Right renal pelvis (tissue), 4 donors: ENCODE measurements around the gene CCDC80. TPM values are rescaled to one million over a fixed set of nuclear protein-coding genes. Genes with fewer than 3 reads are reported as not detected.

ENCODE experiments used
- DNase-seq, 4 donors: peaks; one replicate each; pipeline ENCODE4 v3.0.0-alpha.2; 2013; ENCODE audit warnings: low read depth in 4 of 4, low spot score in 3 of 4, missing footprints in 1 of 4
- polyA plus RNA-seq, 4 donors: library from polyadenylated mRNA; unstranded; fragments of 120-200 nt; gene quantifications; one replicate each; pipeline ENCODE4 v1.2.1, GENCODE V29; 2013; ENCODE audit not compliant: insufficient read length in 4 of 4

The CCDC80 gene
- polyA plus RNA-seq, 4 donors, result 84.8 to 112 (median 99.0) TPM

GRCh38 chr3:112637700-112638099 lies 3.2 kb downstream of the CCDC80 start:
- no peak for DNase-seq

GRCh38 chr3:112635674-112636073 lies 5.3 kb downstream of the CCDC80 start:
- DNase-seq, result peak in 1 of 4 donors; percentile 61

DNA sequence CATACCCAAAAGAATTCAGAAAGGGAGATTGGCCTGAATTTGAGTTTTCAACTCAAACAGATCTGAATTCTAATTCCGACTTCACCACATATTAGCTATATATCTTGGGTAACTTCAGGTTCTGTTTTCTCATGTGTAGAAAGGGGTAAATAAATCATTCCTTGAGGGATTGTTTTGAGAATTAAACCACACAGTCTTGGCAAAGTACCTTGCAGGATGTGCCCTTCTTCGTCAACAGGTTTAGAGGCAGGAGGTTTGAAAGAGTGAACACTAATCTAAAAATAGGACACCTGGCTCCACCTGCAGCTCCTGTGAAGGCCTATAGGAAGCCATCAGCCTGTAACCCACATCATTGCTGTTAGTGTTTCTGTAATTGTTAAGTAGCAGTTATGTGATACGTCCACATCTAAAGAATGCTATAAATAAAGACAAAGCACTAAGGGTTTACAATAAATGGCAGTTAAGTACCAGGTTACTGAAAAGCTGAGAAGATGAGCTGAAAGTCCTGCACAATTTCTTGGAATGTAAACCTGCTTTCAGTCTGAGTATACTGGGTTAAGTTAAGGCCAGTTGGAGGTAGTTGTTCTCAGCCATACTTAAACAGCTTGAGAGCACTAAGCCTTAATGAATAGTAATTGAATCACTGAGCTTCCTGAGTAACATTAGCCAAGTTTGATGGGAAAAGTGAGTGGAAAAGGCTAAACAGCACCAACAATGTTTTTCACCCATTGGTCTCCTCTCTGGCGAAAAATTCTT lies 6.0 kb downstream of the CCDC80 start:
- DNase-seq, result no peak

GRCh38 chr3:112633757-112634156 lies 7.2 kb downstream of the CCDC80 start:
- peak in 2 of 4 donors; percentile 67 to 81 for DNase-seq

GRCh38 chr3:112633191-112633590 lies 7.8 kb downstream of the CCDC80 start:
- DNase-seq, result no peak

DNA sequence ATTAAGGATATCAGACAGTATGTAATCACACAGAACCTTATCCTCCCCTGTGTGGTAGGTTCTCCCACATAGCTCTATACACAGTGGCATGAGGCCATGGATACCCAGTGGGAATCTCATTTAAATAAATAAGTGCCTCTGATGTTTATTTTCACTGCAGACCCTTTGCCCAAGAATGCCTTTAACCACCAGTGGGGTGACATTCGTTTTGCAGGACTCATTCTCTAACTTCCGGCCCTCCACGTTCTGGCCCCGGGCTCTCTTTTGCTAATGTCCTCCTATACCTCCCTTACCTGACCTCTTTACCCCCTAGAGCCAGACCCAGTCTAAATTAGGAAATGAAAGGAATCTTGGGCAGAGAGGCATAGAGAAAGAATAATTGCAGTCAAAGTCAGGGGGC lies 8.3 kb downstream of the CCDC80 start:
- DNase-seq, result no peak

DNA sequence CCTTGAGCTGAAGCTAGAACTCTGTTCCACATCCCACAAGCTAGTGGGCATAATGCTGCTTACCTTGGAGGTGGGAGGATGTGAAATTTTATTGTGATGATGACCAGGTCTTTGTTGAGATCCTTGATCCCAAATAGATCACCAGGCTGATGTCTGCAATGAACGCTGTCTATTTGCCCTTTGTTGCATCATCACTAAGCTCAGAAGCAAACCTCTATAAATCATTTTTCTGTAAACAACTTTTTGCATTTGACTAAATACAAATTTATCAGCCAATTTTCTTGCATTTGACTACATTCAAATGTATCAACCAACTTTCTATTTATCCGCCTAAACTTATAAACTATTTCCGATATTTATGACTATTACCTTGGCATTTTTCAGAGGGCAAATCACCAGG lies 9.7 kb downstream of the CCDC80 start:
- no peak for DNase-seq

- DNase-seq, result no peak
Measured at GRCh38 chr3:112629425-112629824, 11.5 kb downstream of the CCDC80 start.

DNA sequence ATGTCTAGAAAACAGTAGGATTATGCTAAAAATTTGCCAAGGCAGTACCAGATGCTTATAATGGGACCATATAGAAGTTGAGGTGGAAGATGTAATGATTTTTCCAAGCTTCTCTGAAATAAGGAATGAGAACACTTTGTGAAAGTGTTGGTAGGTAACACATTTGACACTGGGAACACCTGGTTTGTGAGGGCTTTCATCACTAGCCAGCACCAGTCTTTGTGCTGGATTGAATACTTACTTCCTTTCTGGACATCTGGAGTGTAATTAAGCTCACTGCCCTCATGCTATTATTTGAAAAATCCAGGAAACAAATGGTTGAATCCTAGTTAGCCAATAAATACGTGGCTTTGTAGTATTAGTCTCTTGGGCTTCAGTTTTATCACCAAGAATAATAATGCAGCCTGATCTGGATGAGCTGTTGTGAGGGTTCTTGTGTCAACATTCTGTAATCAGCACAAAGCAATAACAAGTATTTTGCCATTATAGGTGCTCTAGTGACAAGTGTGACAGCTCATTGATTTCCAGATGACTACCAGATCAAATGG lies 12.9 kb downstream of the CCDC80 start:
- DNase-seq, result no peak

- DNase-seq, result no peak
Measured at GRCh38 chr3:112627419-112627818, 13.5 kb downstream of the CCDC80 start.

GRCh38 chr3:112623717-112624116 lies 17.2 kb downstream of the CCDC80 start:
- DNase-seq, result no peak

DNA sequence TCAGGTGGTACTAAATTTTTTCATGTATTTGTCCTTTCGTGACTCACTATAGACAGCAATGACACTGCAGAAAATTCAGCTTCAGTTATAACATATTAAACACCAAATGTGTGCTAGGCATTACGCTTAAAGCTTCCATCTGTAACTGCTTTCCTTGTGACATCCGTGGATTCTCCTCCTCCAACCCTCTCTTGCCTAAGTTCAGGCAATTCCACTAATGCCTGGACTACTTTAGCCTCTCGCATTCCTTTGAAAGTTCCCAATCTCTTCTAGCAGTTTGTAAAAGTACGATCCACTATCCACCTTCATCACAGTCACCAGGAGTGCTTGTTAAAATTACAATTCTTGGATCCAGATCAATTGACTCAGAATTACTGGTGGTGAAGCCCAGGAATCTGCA lies 17.7 kb downstream of the CCDC80 start:
- DNase-seq, result no peak

DNA sequence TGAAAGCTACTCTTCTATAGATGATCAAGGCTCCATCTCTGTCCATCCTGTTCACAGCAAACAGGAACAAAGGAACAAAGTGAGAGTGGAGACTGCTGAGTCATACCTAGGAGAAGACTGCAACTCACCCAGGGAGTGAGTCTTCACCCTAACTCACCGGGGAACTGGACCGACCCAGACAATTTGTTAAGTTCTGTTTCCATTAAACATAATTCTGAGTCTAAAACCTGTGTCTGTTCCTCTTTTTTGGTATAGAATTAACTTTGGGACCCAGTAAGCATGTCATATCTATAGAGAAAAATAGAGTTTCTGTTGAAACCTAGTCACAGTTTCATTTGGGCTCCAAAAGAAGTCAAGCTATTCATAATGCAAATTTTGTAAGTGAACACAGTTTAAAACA lies 21.6 kb downstream of the CCDC80 start:
- no peak for DNase-seq

GRCh38 chr3:112617285-112617684 lies 23.7 kb downstream of the CCDC80 start:
- DNase-seq, result no peak

DNA sequence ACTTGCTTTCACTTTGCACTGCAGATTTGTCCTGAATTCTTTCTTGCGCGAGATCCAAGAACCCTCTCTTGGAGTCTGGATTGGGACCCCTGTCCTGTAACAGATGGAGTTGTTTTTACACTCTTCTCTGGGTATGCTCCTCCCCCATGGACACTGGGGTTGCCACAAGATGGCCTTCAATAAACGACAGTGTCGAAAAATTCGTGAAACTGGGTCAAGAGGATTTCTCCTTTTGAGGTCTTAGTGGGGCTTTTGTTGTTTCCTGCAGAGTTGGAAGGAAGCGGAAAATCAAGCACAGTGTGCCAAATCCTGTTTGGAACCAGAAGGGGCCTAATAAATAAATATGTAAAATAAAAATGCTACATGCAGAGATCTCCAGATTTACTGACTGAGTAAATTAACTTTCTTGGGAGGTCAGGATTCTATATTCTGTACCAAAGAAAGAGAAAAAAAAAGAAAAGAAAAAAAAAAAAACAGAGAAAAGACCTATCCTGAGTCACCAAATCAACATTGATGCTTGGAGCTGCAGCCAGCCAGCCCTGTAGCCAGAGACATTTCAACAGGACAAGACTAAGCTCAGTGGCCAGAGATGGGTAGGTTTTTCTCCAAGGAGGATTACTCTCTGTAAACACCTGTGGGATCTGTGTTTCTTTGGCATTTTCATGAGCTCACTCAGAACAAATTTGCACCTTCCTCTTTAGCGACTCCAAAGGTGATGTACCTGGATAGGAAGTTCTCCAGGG lies 24.8 kb downstream of the CCDC80 start:
- no peak for DNase-seq

DNA sequence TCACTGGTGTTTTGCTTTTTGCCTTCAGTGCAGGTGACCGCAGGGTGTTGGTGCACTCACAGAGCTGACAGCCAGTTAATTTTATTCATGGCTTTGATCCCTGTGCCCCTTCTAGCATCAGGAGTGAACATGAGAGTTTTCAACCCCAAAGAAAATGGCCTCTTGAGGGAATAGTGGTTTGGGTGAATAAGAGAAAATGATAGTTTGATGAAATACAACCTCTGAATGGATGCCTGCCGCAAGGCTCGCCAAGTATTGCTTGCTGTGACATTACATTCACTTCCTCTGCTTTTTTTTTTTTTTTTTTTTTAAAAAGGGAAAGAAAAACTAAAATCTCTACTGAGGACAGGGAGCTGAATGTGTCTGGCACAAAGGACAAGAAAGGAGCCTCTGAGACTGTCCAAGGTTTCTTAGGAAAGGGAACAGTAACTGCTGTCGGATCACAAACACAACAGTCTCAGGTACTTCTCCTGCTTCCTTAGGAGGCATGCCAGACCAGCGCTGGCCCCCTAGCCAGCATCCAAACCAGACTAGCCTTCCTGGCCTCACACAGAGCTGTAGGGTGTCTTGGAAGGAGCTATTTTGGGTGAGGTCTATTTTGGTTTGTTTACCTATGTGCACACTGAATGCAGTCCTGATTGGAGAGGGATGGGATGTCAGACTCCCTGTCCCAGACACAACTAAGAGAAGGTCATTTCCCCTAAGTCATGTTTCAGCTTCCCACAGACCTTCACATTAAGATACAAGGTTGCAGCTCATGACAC lies 29.0 kb downstream of the CCDC80 start:
- no peak for DNase-seq

GRCh38 chr3:112610121-112610520 lies 30.8 kb downstream of the CCDC80 start:
- no peak for DNase-seq

DNA sequence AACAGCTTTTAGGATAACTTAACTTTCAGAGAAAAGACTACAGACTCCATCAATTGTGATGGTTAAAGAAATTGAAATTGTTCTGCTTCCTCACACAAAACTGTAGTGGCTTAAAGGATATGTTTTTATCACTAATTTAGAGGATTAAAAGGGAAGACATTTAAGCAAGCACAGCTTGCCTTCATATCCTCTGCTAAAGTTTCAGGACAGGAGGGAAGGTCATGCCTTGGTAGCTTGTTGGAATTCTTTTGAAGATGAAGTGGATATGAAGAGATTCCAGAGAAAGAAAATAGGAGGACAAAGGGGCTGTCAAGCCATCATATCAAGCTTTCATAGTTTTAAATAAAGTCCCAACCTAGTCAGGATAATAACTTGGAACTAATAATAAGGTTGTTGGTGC lies 33.1 kb downstream of the CCDC80 start:
- no peak for DNase-seq

GRCh38 chr3:112606098-112606497 lies 34.8 kb downstream of the CCDC80 start:
- no peak for DNase-seq

DNA sequence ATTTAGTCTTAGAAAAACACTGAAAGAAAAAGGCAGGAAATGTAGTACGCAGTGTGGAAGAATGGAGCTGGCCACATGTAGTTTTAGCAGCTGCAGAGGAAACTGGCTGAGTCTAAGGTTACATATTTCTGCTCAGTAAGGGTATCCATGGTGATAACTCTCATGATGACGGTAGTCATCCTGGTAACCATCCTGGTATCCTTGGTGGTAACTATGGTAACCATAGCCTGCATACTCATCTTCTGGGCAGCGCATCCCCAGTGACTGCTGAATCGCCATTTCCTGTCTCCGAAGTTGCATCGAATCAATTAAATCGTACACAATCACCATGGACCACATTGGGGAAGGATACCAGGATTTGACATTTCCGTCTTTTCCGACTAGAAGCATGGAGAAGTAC lies 35.7 kb downstream of the CCDC80 start:
- no peak for DNase-seq

DNA sequence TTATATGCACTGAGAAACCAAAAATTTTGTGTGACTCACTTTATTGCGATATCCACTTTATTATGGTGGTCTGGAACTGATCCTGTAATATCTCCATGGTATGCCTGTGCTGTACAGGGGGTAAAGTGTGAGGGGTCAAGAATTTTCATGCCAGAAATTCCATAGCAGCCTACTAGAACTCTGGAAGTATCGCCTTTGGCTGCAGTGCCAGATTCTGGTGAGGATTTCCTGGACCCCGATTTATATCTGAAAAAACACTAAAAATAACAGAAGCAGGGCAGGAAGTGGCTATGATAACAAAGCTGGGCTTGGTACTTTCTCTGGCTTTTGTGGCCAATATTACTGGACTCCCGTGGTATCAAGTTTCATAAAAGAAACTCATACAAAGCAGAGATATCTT lies 36.4 kb downstream of the CCDC80 start:
- no peak for DNase-seq
